GM21737 (cell line): ENCODE data around the gene C1orf210.

ENCODE experiments used
- ATAC-seq: cut with Tn5 transposase; IDR thresholded peaks from one replicate; pipeline ENCODE4 v1.9.1; 2021; ENCODE audit warnings: mild to moderate bottlenecking, moderate library complexity; ENCODE audit not compliant: unreplicated experiment

Gene C1orf210

DNA sequence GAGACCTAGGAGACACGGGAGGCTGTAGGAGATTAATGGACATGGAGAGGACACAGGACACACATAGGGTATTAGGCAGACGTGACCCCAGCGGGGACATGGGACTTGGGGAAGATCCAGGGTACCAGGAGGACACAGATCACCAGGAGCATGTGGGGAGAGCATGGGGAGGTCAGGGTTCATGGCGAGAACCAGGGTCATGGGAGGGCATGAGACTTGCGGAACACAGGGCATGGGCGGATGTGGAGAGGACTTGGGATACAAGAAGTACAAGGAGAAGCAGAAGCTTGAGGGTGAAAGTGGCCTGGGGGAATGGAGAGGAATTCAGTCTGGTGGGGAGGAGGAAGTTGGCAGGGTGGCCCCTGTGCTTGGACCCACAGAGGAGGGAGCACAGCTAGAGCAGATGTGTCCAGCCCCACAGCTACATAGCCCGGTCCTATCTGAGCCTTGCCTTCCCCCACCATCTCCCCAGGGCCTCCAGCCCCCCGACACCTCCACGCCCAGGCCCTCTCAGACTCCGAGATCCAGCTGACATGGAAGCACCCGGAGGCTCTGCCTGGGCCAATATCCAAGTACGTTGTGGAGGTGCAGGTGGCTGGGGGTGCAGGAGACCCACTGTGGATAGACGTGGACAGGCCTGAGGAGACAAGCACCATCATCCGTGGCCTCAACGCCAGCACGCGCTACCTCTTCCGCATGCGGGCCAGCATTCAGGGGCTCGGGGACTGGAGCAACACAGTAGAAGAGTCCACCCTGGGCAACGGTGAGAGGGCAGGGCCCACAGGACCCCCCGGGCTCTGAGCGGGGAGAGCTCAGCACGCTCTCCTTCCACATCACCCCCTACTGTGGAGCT, 27.5 kb upstream of the C1orf210 start:
- ATAC-seq, result no peak

DNA sequence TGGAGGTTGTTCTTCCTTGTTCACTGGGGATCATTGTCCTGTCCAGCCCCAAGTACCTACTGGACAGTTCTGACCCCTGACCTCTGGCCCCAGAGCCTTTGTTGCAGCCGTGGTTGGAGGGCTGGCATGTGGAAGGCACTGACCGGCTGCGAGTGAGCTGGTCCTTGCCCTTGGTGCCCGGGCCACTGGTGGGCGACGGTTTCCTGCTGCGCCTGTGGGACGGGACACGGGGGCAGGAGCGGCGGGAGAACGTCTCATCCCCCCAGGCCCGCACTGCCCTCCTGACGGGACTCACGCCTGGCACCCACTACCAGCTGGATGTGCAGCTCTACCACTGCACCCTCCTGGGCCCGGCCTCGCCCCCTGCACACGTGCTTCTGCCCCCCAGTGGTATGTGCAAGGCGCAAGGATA, 26.8 kb upstream of the C1orf210 start:
- no peak for ATAC-seq

DNA sequence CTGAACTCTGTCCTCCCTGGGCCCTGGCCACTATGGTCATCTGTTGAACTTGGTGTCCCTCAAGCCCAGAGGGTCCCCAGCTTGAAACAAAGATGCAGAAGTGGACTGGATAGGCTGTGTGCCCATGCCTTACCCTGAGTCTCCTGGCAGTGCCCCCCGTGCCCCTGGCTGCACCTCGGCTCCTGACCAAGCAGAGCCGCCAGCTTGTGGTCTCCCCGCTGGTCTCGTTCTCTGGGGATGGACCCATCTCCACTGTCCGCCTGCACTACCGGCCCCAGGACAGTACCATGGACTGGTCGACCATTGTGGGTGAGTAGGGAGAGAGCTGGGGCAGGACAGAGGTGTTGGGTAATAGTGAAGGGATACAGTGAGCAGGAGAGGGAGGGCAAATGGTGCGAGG, 26.1 kb upstream of the C1orf210 start:
- no peak for ATAC-seq

DNA sequence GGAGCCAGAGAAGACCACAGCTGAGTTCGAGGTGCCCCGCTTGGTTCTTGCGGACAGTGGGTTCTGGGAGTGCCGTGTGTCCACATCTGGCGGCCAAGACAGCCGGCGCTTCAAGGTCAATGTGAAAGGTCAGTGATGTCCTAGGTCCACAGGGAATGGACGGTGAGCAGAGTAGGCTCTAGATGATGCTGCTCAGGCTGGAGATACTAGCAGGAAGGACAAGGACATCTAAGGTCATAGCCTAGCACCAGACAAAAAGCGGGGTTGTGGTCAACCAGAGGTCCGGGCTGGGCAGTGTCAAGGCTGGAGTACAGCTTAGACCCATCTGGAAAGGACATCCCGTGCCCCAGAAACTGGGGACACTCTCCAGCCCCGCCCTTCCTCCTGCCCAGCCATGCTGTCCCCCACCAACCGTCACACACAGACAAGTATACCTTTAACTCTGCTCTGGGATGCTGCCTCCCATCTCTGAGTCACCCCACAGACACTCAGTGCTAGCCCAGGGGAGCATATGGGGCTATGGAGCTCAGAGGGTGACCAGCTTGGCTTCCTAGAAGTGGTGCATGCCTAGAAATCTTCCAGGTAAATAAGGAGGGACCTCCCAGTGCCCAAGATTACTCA, 24.1 kb upstream of the C1orf210 start:
- no peak for ATAC-seq

DNA sequence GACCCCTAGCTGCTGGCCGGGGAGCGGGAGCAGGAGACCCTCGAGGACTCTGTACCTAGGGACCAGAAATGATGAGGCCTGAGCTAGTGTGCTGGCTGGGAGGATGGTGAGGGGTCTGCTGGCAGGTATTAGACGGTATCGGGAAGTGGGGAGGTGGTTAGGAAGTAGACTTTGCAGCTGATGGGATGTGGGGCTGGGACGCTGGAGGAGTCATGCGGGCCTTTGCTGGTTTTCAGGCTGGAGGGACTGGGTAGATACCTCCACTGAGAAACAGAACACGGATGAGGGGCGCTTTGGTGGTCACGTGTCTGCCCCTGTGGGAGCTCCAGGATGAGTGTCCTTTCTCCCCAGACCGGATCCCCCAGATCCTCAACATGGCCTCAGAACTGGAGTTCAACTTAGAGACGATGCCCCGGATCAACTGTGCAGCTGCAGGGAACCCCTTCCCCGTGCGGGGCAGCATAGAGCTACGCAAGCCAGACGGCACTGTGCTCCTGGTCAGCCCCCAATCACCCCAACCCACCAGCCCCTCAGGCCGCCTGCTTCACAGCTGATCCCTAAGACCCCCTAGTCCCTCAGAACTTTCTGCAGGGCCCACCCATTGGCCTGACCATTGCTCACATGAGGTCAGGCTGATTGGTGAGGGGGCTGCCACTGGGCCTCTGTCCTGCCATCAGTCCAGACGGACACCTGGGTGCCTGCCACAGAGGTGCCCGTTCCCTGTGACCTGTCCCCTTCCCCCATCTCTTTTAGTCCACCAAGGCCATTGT, 23.4 kb upstream of the C1orf210 start:
- no peak for ATAC-seq

DNA sequence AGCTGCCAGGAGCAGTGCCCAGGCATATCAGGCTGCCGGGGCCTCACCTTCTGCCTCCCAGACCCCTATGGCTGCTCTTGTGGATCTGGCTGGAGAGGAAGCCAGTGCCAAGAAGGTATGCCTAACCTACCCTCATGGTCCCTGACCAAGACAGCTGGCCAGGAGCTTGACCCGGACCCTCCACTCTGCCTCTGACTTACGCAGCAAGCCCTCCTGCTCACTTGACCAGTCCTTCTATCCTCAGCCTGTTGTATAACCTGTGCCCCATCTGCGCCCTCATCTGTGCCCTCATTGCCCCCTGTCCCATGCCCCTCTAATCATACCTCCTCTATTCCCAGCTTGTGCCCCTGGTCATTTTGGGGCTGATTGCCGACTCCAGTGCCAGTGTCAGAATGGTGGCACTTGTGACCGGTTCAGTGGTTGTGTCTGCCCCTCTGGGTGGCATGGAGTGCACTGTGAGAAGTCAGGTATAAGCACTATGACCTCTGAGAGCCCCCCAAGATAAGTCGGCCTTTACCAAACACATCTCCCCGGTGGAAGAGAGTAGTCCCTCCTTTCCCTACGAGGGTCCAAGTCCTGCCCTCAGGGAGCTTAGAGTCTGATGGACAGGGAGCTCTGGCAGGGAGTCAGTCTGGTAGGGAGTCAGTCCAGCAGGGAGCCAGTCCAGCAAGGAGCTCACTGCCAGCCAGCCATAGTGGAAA, 22.2 kb upstream of the C1orf210 start:
- ATAC-seq, result no peak

DNA sequence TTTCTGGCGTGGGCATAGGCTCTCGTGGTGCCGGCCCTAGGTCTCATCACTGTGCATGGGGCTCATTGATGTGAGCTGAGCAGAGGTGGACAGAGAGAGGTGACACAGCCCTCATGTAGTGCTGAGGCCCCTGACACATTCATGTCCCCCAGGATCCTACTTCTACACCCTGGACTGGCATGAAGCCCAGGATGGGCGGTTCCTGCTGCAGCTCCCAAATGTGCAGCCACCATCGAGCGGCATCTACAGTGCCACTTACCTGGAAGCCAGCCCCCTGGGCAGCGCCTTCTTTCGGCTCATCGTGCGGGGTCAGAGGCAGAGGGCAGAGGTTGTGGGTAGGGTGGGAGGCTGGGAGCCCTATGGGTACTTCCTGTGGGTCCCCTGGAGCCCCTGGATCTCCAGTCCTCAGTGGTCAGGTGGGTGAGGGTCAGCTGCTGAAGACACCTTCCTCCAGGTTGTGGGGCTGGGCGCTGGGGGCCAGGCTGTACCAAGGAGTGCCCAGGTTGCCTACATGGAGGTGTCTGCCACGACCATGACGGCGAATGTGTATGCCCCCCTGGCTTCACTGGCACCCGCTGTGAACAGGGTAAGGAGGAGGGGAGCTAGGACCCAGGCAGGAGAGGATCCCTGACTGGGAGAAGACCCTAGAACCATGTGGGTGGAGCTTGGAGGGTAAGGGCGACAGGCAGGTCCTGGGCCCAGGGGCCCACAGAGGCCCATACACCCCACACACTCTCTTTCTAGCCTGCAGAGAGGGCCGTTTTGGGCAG, 21.5 kb upstream of the C1orf210 start:
- no peak for ATAC-seq

DNA sequence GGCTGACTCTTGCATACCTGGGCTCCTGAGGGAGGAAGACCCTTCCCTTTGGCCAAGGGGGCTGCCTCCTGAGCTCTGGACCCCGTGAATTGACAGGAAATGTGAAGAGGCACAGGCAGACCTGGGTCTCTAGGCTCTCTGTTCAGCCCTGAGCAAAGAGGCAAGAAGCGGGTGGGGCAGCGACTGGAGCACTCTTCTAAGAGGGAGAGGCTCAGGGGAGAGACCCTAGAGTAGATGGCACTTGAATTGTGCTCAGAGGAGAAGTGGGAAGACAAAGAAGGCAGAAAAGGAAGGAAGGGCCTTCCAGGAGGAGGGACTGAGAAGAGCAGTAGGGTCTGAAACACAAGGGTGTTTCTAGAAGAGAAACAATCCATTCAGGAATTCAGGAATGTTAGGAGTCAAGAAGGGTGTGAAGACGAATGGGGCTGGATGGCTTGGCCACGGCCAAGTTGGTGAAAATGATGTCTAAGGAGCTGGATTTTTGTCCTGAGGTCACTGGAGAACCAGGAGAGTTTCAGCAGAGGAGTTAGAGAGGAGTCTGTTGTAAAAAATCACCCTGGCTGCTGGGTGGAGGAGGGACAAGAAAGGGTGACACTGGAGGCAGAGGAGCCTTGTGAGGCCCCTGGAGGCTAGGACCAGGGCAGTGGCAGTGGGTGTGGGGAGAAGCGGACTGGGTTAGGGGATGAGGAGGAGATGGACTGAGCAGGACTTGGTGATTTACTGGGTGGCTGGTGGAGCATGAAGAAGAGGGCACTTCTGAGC, 20.7 kb upstream of the C1orf210 start:
- ATAC-seq, result no peak

DNA sequence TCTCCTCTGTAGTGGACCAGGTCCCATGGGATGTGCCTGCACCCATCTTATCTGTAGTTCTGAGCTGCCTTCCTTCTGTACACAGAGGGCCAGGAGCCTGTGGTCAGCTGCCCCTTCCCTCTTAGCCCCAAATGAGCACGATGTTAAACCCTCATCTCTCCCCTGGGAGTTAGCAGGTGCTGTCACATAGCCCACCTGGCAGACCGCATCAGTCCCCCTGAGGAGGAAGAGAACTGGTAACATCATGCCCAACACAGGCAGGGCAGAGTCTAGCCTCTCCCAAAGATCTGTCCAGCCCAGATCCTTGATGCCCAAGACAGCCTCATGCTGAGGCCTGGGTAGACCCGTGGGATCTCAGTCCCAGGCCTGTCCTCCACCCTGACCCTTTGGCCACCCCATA, 20.1 kb upstream of the C1orf210 start:
- ATAC-seq, result no peak

DNA sequence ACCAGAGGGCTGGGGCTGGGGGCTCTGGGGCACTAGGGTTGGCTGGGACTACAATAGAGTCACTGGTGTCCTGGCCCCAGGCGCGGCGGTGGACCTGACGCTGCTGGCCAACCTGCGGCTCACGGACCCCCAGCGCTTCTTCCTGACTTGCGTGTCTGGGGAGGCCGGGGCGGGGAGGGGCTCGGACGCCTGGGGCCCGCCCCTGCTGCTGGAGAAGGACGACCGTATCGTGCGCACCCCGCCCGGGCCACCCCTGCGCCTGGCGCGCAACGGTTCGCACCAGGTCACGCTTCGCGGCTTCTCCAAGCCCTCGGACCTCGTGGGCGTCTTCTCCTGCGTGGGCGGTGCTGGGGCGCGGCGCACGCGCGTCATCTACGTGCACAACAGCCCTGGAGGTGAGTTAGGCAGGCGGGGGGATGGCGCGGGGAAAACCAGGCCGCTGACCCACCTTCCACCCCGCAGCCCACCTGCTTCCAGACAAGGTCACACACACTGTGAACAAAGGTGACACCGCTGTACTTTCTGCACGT, 19.5 kb upstream of the C1orf210 start:
- ATAC-seq, result no peak

DNA sequence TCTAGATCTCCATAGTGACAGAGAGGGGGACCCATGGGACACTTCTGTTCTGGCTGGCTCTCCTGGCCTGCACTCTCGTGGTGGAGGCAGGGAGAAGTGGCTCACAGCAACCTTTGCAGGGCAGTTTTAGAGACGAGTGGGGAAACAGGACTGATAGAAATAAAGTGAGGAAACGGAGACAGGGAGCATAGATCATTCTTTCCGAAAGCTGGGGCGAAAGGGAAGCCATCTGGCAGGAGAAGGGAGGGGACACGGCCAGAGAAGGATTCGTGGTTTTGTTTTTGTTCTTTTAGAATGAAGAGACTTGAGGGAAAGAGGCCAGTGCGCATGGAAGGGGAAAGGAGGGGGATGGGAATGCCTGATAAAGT, 18.9 kb upstream of the C1orf210 start:
- no peak for ATAC-seq

DNA sequence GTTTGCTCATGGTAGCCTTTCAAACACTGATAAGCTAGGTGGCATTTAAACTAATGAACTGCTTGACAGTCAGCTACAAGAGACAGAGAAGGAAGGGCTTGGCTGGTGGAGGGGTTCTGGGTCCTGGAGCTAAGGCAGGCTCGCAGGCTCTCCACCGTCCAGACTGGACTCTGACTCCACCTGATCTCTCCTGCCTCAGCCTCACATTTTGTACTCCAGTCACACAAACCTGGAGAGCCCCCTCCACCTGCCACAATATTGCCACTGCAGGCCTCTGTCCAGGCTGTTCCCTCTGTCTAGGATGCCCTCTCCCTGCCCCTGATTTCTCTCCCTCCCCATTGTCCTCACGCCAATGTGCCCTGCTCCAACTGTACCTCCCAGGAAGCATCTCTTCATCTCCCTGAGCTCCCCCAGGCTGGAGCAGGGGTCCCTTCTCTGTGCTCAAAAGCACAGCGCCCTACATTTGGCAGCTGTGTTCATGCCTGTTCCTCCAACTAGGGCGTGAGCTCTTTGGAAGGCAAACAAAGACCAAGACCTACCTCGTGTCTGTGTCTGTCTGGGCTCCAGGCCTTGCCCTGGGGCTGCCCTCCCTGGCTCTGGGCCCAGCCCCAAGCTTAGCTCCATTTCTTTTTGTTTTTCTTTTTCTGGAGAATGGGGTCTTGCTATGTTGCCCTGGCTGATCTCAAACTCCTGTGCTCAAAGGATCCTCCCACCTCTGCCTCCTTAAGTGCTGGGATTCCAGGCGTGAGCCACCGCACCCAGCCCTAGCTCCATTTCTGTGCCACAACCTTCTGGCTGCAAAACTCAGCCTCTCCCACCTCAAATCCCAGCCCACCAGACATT, 18.3 kb upstream of the C1orf210 start:
- ATAC-seq, result no peak

DNA sequence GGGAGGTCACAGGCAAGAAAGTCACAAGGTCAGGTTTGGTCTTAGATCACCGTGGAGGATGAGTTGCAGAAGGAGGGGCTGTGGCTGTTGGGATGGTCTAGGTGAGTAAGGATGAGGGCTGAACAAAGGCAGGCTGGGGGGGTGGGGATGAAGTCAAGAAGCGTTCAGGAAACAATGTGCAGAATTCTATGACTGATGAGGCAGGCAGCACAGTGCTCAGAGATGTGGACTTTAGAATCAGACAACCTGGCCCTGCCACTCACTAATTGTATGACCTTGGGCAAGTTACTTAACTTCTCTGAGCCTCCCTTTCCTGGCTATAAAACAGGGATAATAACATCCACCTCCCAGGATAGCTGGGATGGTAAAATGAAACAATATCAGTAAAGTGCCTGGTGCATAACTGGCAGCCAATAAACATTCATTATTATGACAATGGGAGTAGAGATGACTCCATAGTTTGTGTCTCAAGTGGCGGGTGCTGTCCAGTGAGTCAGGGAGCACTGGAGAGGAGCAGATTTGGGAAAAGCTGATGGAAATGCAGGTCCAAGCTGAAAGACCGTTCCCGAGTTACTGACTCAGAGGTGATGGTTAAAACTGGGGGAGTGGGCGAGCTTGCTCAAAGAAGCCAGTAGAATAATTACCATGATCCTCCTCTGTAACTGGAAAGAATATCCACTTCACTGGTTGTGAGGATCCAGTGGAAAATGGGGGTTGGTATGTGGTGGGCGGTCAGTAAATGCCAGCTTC, 17.5 kb upstream of the C1orf210 start:
- no peak for ATAC-seq

DNA sequence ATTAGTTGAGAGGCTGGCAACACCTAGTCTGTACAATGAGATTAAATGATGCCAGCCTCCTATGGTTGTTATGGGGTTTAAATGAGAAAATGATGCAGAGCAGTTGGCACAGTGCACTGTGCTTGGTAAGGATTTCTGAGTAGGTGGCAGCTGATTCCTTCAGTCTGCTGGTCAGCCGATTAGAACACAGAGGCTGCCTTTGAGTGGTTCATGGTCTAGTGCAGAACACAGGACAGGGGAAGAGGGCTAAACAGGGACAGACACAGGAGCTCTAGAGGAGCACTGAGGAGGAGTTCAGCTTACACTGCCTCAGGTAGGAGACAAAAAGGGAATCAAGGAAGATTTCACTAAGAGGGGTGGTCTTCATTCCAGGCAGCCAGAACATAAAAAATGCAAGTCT, 16.8 kb upstream of the C1orf210 start:
- no peak for ATAC-seq

DNA sequence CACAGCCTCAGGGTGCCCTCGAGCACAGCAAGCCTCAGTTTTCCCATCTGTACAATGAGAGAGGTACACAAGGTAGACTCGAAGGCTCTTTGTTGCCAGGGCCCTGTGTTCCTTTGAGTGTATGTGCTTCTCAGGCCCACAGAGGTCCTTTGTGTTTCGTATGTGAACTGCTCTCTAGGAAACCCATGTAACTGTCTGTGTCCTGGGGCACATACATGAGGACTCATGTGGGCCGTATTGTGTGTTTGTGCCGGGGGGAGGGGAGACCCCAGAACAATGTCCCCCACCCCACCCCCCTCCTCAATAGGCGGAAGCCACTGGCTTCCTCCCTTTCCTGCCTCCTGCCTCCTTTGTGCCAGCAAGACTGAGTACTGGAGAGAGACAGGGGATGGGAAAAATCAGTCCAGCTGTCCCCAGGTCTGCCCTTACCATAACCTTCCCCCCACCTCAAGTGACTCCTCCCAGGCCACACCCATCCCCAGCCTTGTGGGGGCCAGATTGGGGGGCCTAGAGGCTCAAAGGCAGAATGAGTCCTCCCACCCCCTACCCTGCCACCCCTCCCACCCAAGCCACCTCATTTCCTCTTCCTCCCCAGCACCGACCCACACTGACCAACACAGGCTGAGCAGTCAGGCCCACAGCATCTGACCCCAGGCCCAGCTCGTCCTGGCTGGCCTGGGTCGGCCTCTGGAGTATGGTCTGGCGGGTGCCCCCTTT, 15.2 kb upstream of the C1orf210 start, which contains the start of gene TIE1:
Gene TIE1, plus strand, starts transcription at position 605 of the 717 bp plus-strand sequence. Its CDS starts 90 bp downstream, at position 695.
- no peak for ATAC-seq

DNA sequence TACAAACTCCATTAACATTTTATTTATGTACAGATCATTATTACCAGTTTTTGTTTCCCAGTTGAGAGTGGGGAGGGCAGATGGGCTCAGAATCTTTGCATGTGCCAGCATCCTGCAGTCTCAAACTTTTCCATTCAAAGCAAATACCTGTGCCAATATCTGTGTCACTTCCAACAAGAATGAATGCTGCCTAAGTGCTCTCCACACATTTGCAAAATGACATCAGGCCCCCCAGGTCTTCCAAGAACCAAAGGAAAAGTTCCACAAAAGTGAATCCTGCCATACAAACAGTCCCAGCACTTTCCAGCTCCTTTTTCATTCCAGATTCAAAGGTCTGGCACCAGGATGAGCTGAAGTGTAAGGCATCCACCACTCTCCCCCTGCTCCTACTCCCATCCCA, 13.7 kb upstream of the C1orf210 start:
- no peak for ATAC-seq

DNA sequence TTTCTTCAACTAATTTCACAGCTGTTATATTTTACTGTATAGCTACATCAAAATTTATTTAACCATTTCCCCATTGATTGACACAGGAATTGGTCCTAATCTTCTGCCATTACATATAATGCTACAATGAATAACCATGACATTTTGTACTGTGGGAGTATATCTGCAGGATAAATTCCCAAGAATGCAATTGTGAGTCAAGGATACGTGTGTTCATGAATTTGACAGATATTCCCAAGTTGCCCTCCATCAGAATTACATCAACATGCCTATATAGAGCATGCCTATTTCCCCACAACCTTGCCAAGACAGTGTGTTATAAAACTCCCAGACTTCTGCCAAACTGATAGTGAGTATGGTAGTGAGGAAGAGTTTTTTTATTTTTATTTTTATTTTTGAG, 12.7 kb upstream of the C1orf210 start:
- no peak for ATAC-seq
